Effector CD8-positive, alpha-beta T cell (primary cell): Measurements from ENCODE around the gene SAMD13.

ENCODE experiments used
- DNase-seq: peaks from one replicate; lab custom pipeline; 2025; lab: John Stamatoyannopoulos, UW

Gene SAMD13

DNA sequence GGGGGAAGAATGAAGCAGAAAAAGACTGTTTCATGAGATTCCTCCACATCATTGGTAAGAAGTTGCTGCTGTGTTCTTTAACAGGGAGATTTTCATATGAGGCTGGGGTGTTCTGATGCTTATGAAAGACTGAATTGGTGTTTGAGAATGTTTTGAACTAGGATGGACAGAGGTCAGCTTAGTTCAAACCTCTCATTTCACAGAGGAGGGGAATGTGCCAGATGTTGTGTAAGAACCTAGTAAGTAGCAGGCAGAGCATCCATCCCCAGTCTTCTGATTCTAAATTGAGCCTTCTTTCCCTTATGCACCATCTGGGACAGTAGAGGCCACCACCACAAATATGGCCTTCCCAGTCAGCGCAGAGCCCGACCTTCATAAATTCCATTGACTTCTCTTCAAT, 43.7 kb downstream of the SAMD13 start:
- no peak for DNase-seq

DNA sequence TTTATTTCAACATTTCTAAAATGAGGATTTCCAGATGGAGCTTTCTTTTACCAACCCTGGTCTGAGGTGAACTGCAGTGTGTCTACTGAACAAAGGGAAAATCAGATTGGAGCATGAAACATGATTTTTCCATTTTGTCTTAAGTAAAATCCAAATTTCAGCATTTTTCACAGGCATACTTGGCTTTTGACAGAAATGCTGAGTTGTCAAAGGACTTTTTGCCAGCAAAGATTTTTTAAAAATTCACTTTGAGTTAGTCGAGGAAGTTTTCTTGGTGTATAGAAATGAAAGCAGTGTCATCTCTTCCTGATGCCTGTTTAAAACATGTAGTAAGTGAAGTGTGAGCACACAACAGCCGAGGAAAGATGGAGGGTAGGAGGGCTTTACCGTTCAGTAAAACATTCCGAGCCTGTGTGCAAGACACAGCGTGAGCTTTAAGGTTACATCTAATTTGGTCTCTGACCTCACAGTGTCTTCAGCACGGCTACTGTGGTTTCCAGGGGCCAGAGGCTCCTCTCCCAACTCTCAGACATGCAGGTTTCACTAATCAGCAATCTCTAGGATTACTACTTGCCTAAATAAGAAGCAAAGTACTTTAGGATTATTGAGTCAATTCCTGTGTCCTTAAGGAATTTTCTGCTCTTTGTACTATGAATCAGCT, 45.9 kb downstream of the SAMD13 start:
- DNase-seq = no peak

DNA sequence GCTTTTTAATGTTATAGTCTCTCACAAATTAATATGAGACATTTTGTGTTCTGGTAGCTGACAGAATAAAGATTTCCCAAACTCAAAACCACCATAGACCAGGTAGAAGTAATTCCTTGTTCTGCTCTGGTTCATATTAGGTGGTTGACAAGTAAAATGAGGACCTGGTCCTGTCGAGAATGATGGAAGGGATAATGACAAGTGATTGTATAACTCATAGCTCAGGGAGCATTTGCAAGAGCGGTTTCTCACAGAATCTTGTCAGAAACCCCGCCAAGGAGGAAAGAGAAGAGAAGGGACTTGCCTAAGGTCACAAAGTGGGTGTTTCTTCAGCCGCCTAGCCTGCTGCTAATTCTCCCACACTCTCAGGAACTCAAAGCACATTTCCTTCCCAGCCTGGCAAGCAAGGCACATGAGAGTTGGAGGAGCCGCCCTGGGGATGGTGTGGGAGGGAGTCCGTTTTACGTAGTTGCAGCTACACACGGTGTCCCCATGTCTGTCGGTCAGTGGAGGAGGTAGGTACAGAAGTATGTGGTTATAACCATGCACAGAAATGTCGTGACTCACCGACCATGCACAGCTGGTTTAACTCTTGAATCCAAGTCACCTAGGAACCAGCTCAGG, 46.5 kb downstream of the SAMD13 start:
- no peak for DNase-seq

DNA sequence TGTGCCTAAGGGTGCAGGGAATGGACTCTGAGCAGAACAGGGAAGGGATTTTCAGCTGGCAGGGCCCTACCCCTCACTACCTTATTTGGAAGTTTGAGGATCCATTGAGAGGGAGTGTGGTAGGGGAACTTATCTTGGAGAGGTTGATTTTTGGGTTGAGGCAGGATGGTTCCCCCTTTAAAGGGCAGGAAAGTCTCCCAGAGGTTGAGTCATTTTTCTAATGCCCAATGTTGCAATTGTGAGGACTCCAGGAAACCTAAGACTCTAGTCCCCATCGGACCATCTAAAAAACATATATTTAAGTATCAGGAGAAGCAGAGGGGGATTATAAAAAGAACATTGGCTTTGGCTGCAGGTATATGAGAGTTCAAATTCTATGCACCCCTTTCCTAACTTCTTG, 47.3 kb downstream of the SAMD13 start:
- no peak for DNase-seq

DNA sequence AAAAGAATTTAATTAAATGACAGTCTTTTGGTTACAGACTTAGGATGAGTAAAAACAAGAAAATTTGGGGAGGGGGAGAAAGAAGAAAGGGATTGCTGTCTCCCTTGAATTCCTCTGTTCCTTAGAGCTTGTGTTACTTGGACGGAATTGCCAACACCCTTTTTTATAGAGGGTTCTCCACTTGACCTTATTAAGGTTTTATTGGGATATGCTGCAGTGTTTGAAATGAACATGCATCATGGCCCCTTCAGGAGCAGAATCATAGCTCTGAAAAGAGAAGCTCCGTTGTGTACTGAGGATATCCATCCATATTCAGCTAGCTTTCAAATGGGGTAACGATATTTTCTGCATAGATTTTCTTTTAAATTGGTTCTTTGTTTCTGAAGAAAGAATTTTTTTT, 48.6 kb downstream of the SAMD13 start:
- no peak for DNase-seq

DNA sequence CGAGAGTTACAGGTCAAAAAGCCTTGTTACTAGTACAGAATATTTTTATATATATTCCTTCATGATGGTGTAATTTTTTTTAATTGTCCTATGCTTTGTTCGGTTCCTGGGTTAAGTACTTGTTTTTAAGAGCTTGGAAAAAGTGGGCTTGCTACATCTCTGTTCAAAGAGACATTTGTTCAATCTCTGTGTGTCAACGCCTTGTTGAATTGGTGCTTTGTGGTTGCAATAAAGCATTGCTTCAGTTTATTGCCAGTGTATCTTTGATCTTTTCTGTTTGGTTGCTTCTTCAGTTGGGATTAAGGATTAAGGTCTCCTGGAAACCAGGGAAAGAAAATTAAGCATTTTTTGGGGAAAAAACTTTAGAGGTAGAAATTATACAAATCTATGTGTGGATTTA, 49.0 kb downstream of the SAMD13 start:
- DNase-seq = no peak

DNA sequence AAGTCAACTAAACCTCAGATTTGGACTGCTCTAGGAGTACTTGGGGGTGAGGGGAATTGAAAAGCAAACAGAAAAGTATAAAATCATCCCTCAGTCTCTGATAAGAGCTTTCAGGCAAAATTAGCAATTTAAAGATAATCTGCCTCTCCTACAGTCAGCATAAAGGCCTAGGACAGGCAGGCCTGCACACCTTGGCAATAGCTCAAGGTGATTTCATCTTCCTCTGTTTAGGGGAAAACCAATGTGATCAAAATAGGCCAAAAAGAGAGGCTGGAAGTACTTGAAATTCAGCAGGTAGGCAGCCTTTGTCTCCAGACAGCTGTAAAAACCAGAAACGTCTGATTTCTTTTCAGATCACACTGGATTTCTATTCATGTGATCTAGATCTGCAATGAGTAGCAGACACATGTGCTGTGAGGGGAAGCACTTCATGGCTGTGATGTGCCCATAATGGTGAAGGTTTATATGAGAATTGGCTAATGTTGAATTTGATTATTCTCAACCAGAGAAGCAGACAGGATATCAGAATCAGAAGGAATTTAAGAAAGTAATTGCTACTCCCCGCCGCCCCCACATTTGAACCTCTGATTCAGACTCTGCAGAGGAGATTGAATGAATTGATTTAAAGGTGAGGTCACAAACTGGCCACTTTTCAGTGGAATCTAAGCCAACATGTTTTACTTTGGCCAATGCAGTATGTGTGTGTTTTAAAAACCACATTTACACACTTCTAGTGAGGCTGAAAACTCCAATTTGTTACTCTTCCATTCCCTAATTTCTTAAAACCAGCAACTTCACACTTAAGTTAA, 51.0 kb downstream of the SAMD13 start:
- DNase-seq = no peak

DNA sequence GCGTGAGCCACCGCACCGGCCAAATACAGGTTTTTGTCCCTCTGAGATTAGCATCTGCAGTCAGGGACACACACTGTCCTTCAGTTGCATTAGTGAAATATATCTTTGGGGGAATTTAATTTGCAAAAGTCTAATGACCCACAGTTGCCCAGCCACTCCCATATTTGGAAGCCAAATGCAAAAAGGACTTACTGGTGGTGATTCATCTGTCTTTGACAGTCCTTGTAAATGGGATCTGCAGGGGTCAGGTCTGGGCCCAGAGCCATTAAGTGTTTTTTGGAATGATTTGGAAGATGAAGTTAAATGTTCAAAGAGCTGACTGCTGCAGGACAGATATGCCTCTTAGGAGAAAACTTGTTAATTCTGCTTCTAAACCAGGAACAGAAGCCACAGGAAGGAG, 52.2 kb downstream of the SAMD13 start:
- no peak for DNase-seq

DNA sequence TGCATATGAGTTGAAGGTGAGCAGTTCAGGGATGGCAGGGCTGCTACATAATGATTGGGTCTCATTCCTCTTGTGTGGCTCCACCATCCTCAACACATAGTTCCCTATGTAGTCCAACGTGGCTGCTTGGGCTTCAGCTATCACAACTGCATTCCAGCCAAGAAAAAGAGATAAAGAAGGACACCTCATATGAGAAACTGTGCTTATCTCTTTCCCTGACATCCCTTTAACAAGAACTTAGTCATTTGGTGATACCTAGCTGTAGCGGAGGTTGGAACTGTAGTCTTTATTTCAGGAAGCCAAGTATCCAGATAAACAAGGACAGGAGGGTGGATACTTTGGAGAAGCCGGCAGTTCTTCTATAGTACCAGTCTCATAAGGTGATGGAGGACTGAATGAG, 54.0 kb downstream of the SAMD13 start:
- no peak for DNase-seq

DNA sequence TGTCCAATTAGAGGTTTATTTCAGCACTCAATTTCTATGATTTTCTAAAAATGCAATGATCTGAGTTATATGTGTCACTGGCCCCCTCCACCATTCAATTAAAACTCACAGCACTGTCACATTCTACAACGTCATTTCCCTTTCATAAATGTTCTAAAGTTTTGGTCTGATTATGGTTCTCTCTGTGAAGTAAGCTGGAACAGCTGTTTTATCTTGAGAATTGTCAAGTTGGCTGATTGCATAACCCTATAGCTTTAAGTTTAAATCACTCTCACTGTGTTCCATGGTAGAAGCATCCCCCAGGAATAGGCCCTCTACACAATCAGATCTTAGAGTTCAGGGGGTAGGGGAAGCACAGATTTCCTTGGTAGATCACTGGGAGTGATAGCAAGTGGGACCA, 55.4 kb downstream of the SAMD13 start:
- DNase-seq = no peak

DNA sequence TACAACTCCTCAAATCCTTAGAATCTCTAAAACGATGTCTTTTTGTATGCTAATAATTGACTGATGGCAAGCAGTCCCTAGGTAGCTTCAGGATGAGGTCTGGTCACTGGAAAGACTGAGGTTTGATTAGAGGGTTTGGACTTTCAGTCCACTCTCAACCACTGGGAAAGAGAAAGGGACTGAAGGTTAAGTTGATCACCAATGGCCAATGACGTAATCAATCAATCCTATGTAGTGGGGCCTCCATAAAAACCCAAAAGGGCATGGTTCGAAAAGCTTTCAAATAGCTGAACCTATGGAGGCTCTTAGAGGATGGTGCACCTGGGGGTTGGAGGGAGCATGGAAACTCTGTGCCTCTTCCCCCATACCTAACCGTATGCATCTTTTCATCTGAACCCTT, 57.2 kb downstream of the SAMD13 start:
- no peak for DNase-seq

DNA sequence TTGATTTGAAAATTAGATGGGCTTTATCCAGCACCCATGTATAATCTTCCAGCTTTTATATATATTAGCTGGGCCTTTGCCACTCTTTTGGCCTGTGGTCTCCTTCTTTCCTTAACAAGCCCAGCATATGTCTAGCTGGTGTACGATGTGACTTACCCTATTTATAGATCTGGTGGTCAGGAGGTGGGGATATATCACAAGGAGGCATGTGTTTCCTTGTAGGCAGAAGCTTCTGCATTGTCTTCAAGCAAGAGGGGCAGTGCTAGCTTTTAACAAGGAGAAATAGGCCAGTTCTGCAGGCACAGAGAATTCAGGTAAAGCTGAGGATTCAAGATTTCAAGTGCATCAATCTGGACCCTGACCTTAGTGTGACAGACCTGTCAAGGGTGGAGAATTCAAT, 58.8 kb downstream of the SAMD13 start:
- DNase-seq = no peak

DNA sequence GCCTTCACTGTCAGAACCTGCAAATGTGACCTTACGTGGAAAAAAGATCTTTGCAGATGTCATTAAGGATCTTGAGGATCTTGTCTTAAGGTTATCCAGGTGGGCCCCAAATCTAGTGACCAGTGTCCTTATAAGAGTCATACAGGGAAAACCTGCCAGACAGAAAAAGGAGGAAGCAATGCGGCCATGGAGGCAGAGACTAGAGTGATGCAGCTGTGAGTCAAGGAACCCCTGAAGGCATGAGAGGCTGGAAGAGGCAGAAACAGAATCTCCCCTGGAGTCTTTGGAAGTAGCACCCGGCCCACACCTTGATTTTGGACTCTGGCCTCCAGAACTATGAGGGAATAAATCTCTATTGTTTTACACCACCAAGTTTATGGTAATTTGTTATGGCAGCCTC, 60.3 kb downstream of the SAMD13 start:
- no peak for DNase-seq

DNA sequence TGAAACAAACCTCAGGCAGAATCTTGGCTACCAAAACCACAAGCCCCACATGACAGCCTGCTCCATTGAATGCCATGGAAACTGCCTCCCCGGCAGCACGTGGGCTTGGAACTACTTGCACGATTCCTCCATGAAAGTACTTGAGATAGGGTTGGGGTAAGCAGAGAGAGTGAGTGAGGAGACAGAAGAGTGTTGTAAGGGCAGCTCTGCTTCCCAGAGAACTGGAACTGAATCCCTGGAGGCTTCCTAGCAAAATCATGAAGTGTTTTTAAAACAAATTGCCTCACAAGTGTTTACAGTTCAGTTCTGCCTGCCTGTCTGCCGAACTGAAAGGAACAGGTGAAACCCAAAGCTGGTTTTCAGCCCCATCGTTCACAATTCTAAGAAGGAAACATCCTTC, 61.5 kb downstream of the SAMD13 start:
- DNase-seq = no peak

DNA sequence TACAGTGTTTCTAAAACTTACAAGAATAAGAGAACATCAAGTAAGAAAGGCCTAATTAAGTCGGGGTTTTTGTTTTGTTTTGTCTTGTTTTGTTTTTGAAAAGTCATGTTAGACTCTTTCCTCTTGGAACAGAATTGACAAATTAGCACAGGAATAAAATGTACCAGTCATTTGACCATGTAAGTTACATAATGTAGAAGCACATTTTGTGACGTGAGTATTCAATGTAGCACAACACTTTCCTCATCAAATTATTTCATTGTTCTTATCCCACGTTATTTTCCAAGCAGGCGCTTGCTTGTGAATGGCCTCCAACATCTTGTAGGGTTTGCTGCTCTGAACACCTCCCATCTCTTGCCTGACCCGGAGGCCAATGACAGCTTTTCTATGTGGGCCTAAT, 62.1 kb downstream of the SAMD13 start:
- DNase-seq = no peak

DNA sequence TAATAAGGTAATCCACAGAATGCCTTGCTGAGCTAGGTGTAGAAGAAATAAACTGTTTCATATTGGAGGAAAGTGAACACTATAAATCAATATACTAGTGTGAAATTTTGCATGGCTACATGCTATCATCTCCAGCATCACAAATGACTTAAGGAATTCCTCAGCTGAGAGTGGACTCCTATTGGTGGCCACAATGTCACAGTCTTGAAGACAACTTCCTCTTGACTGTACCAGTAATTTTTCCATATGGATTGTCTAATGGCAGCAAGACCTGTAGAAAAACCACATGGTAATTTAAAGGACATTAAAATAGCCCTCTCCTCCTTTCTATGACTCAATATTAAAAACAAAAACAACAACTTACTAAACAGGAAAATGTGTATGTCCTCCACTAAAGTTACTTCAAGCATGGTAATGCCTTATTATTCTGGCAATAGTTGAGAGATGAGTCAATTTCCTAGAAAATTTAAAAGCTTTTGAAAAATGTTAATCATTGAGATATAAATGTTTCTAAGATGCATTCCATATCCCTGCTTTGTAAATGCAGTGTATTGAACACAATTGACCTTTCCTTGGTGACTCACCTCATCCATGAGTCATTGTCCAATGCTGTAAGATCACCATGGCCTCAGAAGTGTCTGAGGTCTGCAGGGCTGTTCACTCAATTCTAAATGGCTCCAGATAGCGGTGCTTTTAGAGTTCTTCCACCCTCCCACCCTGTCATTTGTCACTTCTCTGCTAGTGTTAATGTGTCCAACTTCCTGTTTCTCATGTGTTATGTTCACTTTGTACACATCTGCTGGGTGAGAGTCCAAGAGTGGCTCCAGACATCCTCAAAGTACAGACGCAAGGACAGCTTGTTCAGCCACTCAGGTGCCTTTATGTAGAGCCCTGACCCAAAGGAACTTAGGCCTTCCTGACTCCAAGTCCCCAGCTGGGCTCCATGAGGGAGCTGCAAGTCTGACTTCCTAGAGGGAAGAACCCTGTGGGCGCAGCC, 64.0 kb downstream of the SAMD13 start:
- no peak for DNase-seq

DNA sequence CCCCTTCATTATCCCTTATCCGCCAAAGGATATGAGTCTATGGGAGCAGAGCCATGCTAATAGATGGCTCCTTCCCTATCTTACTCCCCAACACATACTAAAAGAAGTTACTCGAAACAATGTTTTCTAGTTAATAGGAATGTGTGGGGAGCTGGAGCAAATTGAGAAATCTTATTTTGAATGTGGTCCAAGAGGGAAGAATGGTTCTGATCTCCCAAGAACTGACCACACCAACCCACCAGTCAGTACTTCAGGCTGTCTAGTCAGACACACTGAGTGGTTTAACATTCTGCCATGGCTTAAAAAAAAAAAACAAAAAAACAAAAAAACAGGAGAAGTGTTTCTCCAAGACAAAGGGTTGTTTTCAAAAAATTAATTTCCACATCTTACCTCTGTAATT, 65.3 kb downstream of the SAMD13 start:
- no peak for DNase-seq

DNA sequence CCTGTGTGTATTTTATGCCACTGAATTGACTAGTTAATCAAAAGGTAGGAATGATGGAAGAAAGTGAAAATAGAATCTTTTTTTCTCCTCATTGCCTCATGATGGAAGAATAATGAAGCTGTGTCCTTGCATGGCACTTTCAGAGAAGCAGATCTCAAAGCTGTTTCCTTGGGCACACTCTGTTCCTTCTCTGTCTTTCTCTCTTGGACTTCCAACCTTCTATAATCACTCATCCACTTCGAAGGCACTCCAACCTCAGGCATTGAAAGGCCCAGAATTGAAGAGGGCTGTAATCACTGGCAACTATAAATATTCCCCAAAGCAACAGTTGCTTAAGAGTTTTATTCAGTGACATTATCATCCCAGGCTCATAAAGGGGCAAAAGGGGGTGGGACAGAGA, 65.7 kb downstream of the SAMD13 start:
- no peak for DNase-seq

DNA sequence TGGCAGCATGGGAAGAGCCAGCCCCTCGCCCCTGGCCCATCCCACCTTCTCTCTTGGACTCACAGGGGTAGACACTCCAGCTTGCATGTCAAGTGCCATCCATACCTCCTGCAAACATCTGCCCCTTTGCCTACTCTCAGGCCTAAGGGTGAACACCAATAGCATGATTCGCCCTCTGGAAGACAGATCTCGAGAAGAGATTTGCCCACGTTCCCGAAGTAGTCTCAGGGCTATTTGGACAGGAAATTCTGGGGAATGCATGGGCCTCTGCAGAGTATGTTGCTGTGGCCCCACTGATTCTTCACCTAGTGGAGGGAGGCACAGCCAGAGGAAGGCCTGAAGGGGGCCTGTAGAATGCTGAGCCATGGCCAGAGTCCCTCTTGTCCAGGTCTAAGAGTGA, 66.9 kb downstream of the SAMD13 start:
- DNase-seq = no peak

DNA sequence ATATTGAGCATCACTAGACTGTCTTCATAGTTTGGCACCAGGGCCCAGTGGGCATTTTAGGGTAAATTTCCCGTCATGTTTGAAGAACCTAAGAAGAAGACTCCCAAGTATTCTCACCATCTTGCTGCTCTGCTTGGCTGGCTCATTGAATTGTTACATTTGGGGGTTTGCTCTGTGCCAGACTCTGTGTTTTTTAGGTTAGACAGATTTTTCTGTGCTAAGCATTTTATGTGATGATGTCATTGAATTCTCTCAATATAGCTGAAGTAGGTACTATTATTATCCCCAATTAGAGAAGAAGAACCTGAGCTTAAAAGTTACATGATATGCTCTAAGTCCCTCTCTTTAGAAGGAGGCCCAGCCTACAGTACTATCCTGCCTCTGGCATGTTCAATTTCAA, 68.8 kb downstream of the SAMD13 start:
- DNase-seq = no peak

DNA sequence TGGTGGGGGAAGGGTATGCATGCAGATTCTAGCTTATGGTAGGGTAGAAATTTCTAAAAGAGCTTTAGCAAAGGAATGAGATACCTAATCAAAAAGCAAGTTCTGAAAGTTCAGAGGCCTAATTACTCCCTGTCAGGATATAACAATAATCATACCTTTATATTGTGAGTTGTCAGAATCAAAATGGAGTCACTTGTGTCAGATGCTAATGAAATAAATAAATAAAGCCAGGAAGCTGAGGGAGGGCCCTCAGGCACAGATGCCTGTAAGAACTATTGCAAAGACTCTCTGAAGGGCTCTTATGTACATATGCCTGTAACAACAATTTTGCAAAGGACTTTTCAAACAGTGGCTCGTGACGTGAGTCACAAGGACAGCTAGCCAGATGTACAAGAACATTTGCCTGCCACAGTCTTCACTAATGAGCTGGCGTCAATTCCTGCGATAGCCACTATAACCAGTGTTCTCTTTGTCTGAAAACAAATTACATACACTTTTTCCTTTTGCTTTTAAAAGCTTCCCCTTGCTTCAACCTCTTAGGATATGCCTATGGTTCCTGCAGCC, 69.4 kb downstream of the SAMD13 start:
- no peak for DNase-seq
